Heart right ventricle (tissue), 16 donors: ENCODE results near the gene KRT83. TPM values are rescaled to one million over a fixed set of nuclear protein-coding genes. Genes with fewer than 3 reads are reported as not detected.

ENCODE experiments used
- ATAC-seq, 8 donors: fragments of 200-7000 bp; cut with Tn5 transposase; one replicate each; pipeline ENCODE4 v1.9.1; 2020; ENCODE audit warnings: mild to moderate bottlenecking in 8 of 8, moderate library complexity in 8 of 8, moderate number of reproducible peaks in 1 of 8
- DNase-seq, 2 donors: peaks; one replicate each; pipeline ENCODE4 v3.0.0-alpha.2; 2020
- H3K27ac ChIP-seq, 10 donors: fragments of 200-600 bp; sonication (generic) in 2 of 10; one replicate each; pipeline versions ENCODE4 v1.5.0 to v1.8.0; 2020 to 2022; ENCODE audit warnings: mild to moderate bottlenecking in 3 of 10
- H3K27me3 ChIP-seq, 7 donors: fragments of 200-600 bp; one replicate each; pipeline ENCODE4 v1.8.0; 2021 to 2022; ENCODE audit warnings: mild to moderate bottlenecking in 2 of 7
- H3K36me3 ChIP-seq, 9 donors: fragments of 200-600 bp; sonication (generic) in 1 of 9; one replicate each; pipeline versions ENCODE4 v1.5.0 to v1.8.0; 2020 to 2022; ENCODE audit warnings: mild to moderate bottlenecking in 2 of 9
- H3K4me1 ChIP-seq, 9 donors: fragments of 200-600 bp; sonication (generic) in 1 of 9; one replicate each; pipeline versions ENCODE4 v1.5.0 to v1.8.0; 2020 to 2022; ENCODE audit warnings: mild to moderate bottlenecking in 4 of 9
- H3K4me3 ChIP-seq, 10 donors: fragments of 200-600 bp; sonication (generic) in 2 of 10; one replicate each; pipeline versions ENCODE4 v1.5.0 to v1.8.0; 2020 to 2022; ENCODE audit warnings: mild to moderate bottlenecking in 7 of 10, moderate library complexity in 2 of 10
- H3K9me3 ChIP-seq, 11 donors: fragments of 200-600 bp in 10 of 11; sonication (generic) in 2 of 11; one replicate each; pipeline versions ENCODE4 v1.5.0 to v1.8.0; 2013 to 2022; ENCODE audit warnings: mild to moderate bottlenecking in 2 of 11, control low read depth in 1 of 11, moderate library complexity in 1 of 11
- whole genome bisulfite sequencing, 2 donors: extraction: QIAGEN DNeasy Blood & Tissue Kit; methylation state at CpG; one replicate each; pipeline ENCODE4 v1.1.7; 2013; ENCODE audit warnings: inconsistent platforms in 1 of 2; 5-methylcytosine and 5-hydroxymethylcytosine counted together
- intact Hi-C, 10 donors: fragments of 100-400 bp; cut with DNase I; formaldehyde crosslinking; loops; one replicate each; pipeline versions ENCODE4 v1.11.1 to v1.14.2; 2022
- polyA plus RNA-seq, 2 donors: library from polyadenylated mRNA; stranded (reverse); fragments of 200-250 nt; gene quantifications; one replicate each; pipeline ENCODE4 v1.2.3, GENCODE V29; 2013
- total RNA-seq, 10 donors: library from RNA; stranded (reverse); fragmentation: NEBNext Ultra II Directional in 3 of 10; extraction: Animal tissue kit (Norgen Biotek cat#: 25700) in 3 of 10; gene quantifications; one replicate each; pipeline versions ENCODE4 v1.2.1 to v1.2.4, GENCODE V29; 2021 to 2023
- TF ChIP-seq, protein P1 (sequence below), 9 donors: fragments of 200-600 bp; sonication (generic) in 2 of 9; IDR thresholded peaks; one replicate each; pipeline versions ENCODE4 v1.5.0 to v1.8.0; 2021 to 2022; ENCODE audit warnings: antibody characterized with exemption in 9 of 9, mild to moderate bottlenecking in 5 of 9, moderate library complexity in 1 of 9
- donor health status: Arrhythmogenic right ventricular cardiomyopathy.
- donor health status: ischemic (EF 13 %, LVEDD 7.1; RV severe dilation, severe dysfunction).
- donor health status: healthy with polysubstance abuse.
- donor health status: DM: no; HTN: yes; CAD: no.
- donor health status: DM: no; HTN: no; CAD: no.
- donor health status: ischemic (EF 25% LVEDD 6.9; RV normal size, moderate dysfunction).
- donor health status: ischemic (EF 25% LVEDD 5.7; RV mildly dilated, moderate dysfunction).
- donor health status: healthy.
- donor health status: DM: yes; HTN: yes; CAD: no.
- donor health status: Ischemic cardiomyopathy.
- donor health status: ischemic (EF 35%, LVEDD 5.7; RV mildly dilated, moderate dysfunction).
- donor health status: nonischemic (EF 11% LVEDD 7.7; RV severe dilation, severe dysfunction).
- donor health status: DM: yes; HTN: yes; CAD: no.
- donor health status: PGD.
- donor health status: ischemic (EF 29% LVEDD 5.4; RV normal size, mild dysfunction).
- donor health status: nonischemic (EF 23%, LVEDD 6.1; RV moderate dilation, normal function).

The KRT83 gene
- total and polyA plus RNA-seq, 12 donors = not detected

DNA sequence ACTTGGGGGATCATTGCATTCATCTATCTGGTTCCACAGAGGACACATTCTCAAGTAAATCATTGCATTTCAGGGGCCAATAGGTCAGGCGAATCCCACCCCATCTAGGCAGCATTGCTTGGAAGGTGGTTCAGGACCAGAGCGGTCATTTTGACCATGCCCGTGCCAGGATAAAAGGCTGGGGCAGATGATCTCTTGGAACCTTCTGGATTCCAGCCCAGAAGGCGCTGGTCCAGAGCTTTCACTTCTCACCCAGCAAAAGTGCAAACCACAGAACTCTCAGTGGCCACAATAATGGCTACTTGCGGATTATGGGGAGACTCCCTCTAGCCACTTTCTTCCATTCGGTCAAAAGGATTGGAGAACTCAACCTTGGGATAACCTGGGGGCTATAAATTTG lies 46.7 kb upstream of the KRT83 start:
- Histone ChIP-seq H3K4me1 (no peaks in the 10 kb centered on the region), H3K27ac (no peak overlapping the region), H3K36me3 (no peaks in the 10 kb centered on the region), H3K9me3 (no peaks in the 10 kb centered on the region), H3K4me3 (no peak overlapping the region), H3K27me3 (peaks cover 0 to 37% (median 13%) of the 10 kb centered on the region in 7 donors)
- WGBS, 2 donors = 79 to 84% methylated on average over 6 of the region's 6 CpGs
- no peak for ATAC-seq
- TF ChIP-seq, protein P1, sequence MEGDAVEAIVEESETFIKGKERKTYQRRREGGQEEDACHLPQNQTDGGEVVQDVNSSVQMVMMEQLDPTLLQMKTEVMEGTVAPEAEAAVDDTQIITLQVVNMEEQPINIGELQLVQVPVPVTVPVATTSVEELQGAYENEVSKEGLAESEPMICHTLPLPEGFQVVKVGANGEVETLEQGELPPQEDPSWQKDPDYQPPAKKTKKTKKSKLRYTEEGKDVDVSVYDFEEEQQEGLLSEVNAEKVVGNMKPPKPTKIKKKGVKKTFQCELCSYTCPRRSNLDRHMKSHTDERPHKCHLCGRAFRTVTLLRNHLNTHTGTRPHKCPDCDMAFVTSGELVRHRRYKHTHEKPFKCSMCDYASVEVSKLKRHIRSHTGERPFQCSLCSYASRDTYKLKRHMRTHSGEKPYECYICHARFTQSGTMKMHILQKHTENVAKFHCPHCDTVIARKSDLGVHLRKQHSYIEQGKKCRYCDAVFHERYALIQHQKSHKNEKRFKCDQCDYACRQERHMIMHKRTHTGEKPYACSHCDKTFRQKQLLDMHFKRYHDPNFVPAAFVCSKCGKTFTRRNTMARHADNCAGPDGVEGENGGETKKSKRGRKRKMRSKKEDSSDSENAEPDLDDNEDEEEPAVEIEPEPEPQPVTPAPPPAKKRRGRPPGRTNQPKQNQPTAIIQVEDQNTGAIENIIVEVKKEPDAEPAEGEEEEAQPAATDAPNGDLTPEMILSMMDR (IDR thresholded peaks at IDR 0.05) = no peak
- DNase-seq = no peak
- intact Hi-C loops = loop anchor here in 2 of 10 donors (2.0 to 10.0 kb wide), 2 partner anchors 147 to 505 kb away; no protein-coding TSS in a partner anchor

DNA sequence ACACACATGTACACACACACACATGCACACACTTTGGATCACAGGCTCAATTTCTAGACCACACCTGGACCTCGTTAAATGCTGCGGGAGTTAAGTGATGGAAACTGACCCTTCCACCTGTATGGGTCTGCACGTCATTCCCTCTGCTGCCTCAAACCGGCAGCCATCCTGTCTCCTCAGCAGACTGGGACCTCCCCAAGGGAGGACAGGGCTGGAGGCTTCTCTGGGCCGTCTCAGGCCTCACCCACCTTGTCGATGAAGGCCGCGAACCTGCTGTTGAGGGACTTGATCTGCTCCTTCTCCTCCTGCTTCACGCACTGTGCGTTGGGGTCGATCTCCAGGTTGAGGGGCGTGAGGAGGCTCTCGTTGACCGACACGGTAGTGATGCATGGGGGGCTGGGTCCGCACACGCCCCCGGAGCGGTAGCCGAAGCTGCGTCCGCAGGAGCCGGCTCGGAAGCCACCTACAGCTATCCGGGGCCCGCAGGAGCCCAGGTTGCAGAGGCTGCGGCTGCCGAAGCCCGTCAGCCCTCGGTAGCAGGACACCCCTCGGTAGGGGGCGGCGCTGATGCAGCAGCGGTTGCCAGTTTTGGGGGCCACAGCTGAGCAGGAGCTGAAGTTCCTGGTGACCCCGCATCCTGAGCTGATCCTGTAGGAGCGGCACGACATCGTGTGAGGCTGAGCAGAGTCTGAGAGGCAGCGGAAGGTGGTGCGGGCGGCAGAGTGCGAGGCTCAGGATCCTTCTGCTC lies 45.7 kb upstream of the KRT83 start, which contains the start of gene KRT85:
Gene KRT85, minus strand, starts transcription at position 744 of the 748 bp plus-strand sequence. Its CDS starts 76 bp downstream, at position 668.
- TF ChIP-seq, protein P1 (IDR thresholded peaks at IDR 0.05) = no peak
- intact Hi-C loops = loop anchor here in 1 of 10 donors (10.0 kb wide), 1 partner anchor 148 kb away; no protein-coding TSS in a partner anchor

DNA sequence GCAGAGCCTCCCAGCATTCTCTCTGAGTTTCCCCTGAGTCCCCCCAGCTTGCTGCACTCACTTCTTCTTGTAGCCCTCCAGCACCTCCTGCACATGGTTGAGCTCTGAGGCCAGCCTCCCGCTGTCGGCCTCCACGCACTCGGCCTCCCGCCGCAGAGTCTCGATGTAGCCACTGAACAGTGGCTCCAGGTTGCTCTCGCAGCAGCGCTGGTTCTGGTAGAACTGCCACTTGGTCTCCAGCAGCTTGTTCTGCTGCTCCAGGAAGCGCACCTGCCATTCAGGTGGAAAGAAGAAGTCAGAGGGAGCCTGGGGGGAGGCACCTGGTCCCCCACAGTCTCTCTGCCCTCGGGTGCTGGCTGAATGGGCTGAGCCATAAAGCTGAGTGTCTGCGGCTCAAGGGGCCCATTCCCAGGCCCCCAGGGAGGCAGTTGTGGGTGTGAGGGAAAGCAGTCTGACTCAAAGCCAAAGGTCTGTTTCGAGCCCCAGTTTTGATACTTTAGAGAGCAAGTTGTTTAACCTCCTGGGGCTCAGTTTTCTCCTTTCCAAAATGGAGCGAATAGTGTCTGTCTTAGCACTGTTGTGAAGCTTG lies 43.8 kb upstream of the KRT83 start:
- intact Hi-C loops = loop anchor here in 1 of 10 donors (10.0 kb wide), 1 partner anchor 150 kb away; no protein-coding TSS in a partner anchor
- TF ChIP-seq, protein P1 (IDR thresholded peaks at IDR 0.05) = no peak
- Histone ChIP-seq H3K36me3 (no peaks in the 10 kb centered on the region), H3K4me3 (no peak overlapping the region), H3K27ac (no peak overlapping the region), H3K9me3 (no peaks in the 10 kb centered on the region), H3K27me3 (peaks cover 0 to 39% (median 13%) of the 10 kb centered on the region in 7 donors), H3K4me1 (no peaks in the 10 kb centered on the region)
- DNase-seq (no peak), ATAC-seq (no peak)
- 85% methylated on average over 14 of the region's 14 CpGs for WGBS, 2 donors

More for the DNA sequence above, 45.7 kb upstream of the KRT83 start, which contains the start of gene KRT85:
- no peak within 1 kb of the TSS for H3K4me3 ChIP-seq
- H3K27ac ChIP-seq = no peak within 1 kb of the TSS
- DNase-seq (no peak), ATAC-seq (no peak)
- H3K9me3 ChIP-seq = no peaks in the 10 kb centered on the region
- H3K27me3 ChIP-seq = peaks cover 0 to 39% (median 13%) of the 10 kb centered on the region in 7 donors
- 77 to 85% methylated on average over 42 of the region's 42 CpGs for WGBS, 2 donors
- no peaks in the 10 kb centered on the region for H3K36me3 ChIP-seq
- no peaks in the 10 kb centered on the region for H3K4me1 ChIP-seq

DNA sequence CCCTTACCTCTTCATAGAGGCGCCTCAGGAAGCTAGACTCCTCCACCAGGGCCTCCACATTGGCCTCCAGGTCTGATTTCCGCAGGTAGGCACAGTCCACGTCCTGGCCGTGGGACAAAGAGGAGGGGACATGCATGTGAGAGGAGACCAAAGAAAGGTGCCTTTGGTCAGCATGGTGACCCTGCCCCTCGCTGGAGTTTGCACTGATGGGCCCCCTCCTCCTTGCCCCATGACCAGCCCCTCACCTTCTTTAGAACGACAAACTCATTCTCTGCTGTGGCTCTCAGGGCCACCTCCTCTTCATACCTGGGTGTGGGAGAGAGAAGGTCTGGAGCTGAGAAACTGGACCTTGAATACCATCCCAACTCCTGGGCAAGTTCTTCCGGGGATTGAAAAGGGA lies 42.9 kb upstream of the KRT83 start:
- TF ChIP-seq, protein P1 (IDR thresholded peaks at IDR 0.05) = no peak
- ATAC-seq (no peak), DNase-seq (no peak)
- intact Hi-C loops = loop anchor here in 1 of 10 donors (10.0 kb wide), 1 partner anchor 151 kb away; no protein-coding TSS in a partner anchor
- Histone ChIP-seq H3K4me1 (no peaks in the 10 kb centered on the region), H3K9me3 (no peaks in the 10 kb centered on the region), H3K36me3 (no peaks in the 10 kb centered on the region), H3K4me3 (no peak overlapping the region), H3K27ac (no peak overlapping the region), H3K27me3 (peaks cover 0 to 33% (median 13%) of the 10 kb centered on the region in 7 donors)
- 82 to 88% methylated on average over 7 of the region's 7 CpGs for WGBS, 2 donors
